Measurements from ENCODE around the gene KSR2.

- TF ChIP-seq GATA2 (IDR thresholded peaks at IDR 0.05; ENCODE audit: low read depth, low read length) (no peak), GATA3 (IDR thresholded peaks at IDR 0.05; ENCODE audit: low read depth, low read length) (no peak)
These were observed 258.7 kb downstream of the KSR2 start for GRCh38 chr12:117710121-117710520.
